CD4-positive, alpha-beta T cell treated with Interleukin-17A for 1 hour (primary cell): Measurements from ENCODE around the gene ELFN2.

ENCODE experiments used
- DNase-seq: peaks from one replicate; pipeline ENCODE4 v3.0.0-alpha.2; 2020

Gene ELFN2

GRCh38 chr22:37425800-37426705 lies 1.2 kb downstream of the ELFN2 start:
- DNase-seq, result no peak

GRCh38 chr22:37425369-37425768 lies 1.9 kb downstream of the ELFN2 start:
- DNase-seq, result no peak

GRCh38 chr22:37423283-37423682 lies 4.0 kb downstream of the ELFN2 start:
- DNase-seq, result no peak

GRCh38 chr22:37421468-37421877 lies 5.8 kb downstream of the ELFN2 start:
- no peak for DNase-seq

- no peak for DNase-seq
Observed at GRCh38 chr22:37420686-37421467, 6.4 kb downstream of the ELFN2 start.

- no peak for DNase-seq
Observed at GRCh38 chr22:37419969-37420685, 7.2 kb downstream of the ELFN2 start.

- no peak for DNase-seq
Observed at GRCh38 chr22:37419370-37419968, 7.8 kb downstream of the ELFN2 start.

- DNase-seq, result no peak
Observed at GRCh38 chr22:37418627-37419369, 8.5 kb downstream of the ELFN2 start.

- DNase-seq, result no peak
Observed at GRCh38 chr22:37417677-37418348, 9.5 kb downstream of the ELFN2 start.

- DNase-seq, result no peak
Observed at GRCh38 chr22:37417264-37417663, 10.0 kb downstream of the ELFN2 start.

GRCh38 chr22:37416827-37417226 lies 10.5 kb downstream of the ELFN2 start:
- DNase-seq, result peak; percentile 35

GRCh38 chr22:37416389-37416788 lies 10.9 kb downstream of the ELFN2 start:
- no peak for DNase-seq

GRCh38 chr22:37415210-37415609 lies 12.1 kb downstream of the ELFN2 start:
- DNase-seq, result no peak

- no peak for DNase-seq
Observed at GRCh38 chr22:37414288-37414687, 13.0 kb downstream of the ELFN2 start.

- DNase-seq, result no peak
Observed at GRCh38 chr22:37413546-37413945, 13.7 kb downstream of the ELFN2 start.

GRCh38 chr22:37412495-37413250 lies 14.6 kb downstream of the ELFN2 start:
- no peak for DNase-seq

- DNase-seq, result no peak
Observed at GRCh38 chr22:37411655-37412054, 15.6 kb downstream of the ELFN2 start.

- no peak for DNase-seq
Observed at GRCh38 chr22:37410174-37411055, 16.9 kb downstream of the ELFN2 start.

- no peak for DNase-seq
Observed at GRCh38 chr22:37409459-37410050, 17.7 kb downstream of the ELFN2 start.
